ENCODE results near the gene INTS4.
"Not testable (repeated sequence)": the region's sequence is repeated elsewhere in the genome, so short reads cannot be mapped to it uniquely, and the experiment has no call there.

Gene INTS4

DNA sequence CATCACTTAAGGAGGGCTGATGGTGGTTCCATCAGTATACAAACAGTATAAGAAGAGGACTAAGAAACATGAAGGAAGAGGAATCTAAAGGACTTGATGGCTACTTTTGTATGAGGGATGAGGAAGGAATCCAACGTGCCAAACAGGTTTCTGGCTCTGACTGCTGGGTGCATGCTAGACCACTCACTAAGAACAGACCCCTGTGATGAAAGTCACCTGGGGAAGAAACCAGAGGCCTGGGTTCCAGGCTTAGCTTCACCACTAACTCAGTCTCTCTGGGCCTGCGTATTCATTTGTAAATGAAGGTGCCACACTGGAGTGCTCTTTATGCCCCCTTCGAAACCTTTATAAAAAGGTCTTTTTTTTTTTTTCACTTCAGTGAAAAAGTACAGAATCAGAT is 118.4 kb downstream of the INTS4 start:
- DNase-seq = no peak

DNA sequence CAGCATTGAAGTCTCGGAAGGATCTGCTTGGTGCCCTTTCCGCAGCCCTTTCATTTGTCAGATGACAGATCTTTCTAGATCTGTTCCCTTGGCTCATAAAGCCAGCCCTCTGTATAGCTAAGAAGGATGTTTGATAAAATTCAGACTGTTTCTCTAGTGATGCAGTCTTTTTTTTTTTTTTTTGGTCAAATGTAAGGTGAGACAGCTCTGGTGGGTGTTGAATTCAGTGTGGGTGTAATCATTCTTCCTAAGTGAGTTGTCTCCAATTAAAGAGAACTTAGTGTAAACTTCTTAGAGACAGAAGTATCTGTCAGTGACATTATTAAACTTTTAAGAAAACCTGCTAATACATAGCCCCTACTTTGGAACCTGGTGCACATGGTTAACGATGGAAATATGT is 120.3 kb downstream of the INTS4 start:
- no peak for DNase-seq

DNA sequence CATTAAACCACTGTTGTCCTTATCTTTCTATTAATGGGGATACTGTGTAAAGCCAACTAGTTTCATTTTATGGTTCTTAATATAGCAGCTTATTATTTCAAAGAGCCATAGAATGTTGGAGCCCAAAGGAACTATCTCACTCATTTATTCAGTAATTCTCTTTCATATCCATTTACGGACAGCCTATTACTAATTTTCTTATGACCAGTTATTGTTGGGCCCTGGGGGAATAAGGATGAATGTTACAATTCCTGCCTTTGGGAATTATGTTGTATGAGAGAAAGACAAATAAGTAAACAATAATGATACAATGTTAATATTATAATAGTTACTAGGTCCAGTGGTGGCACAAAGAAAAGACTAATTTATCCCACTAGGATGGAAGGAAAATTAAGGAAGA is 121.1 kb downstream of the INTS4 start:
- DNase-seq = no peak

DNA sequence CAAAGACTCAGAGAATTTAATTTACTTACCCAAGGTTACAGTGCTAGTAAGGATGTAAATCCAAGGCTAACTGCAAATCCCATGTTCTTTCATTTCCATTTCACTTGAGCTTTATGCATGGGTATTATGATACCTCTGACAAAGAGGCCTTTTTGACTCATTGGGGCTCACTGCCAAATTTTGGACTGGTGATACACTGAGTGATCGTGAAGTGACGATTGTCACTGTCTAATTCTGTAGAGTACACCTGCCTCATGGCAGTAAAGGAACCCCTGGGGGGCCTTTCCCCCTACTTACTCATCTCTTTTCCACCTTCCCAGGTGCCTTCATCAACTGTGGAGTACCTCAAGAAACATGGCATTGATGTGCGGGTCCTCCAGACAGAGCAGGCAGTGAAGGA is 122.6 kb downstream of the INTS4 start:
- no peak for DNase-seq

DNA sequence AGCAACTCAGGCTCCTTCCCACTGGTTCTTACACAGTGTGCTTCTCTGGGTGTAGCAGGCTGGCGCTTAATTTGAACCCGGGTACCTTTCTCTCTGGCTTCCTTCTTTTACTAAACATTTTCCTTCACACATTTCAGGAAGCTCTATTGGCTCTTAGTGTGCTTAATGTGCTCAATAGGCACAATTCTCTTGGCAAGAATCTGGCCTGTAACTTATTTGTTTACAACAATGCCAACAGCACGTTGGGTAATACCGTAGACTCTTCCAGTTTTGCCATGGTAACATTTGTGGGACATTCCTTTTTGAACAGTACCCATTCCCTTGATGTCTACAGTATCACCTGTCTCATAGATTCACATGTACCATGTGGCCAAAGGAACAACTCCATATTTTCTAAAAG is 125.7 kb downstream of the INTS4 start:
- DNase-seq = no peak

DNA sequence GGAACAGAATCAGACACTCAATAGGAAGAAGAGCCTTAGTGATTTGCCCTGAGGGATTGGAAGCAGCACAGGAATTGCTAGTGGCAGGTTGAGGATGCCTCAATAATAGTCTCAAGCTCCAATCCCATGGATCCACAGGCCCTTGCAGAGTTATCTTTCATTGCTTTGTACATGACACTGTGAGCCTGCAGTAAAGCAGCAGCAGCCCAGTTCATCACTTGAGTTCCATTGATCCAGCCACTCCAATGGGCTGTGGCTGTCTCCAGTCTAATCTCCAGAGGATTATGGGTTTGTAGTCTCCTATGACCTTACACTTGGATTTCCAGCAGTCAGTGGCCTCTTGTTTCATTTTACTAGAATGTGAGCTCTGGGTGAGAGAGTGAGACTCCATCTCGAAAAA is 128.1 kb downstream of the INTS4 start:
- DNase-seq = no peak

DNA sequence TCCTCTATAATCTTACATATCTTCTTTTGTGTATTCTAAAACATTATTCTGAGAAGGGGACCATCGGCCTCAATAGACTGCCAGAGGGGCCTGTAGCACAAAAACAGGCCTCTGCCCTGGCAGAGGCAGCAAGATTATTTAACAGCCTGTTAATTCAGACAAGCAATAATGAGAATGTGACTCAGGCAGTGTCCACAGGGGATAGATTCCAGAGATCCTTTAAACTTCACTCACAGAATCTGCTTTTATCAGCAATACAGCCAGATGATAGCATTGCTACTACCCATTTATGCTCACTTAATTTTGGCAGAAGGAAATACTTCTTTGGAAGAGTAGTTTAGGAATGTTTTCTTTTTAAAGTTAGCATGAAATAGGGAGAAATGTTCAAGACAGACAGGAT is 128.7 kb downstream of the INTS4 start:
- DNase-seq = no peak

DNA sequence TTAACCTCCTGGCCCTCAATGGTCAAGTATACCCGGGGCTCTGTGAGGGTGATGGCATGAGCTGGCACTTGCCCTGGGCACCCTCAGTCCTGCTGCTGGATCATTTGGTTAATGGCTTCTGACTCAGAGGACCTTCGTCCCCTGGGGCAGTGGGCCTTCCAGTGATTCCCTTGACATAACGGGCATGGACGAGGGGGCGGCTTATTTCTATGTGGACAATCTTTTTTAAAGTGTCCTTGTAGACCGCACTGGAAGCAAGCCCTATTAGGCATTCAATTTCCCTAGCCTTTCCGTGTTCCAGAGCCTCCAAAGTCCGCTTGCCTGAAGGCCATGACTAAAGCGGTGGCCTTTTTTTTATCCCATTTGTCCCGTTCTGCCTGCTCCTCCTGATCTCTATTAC is 133.0 kb downstream of the INTS4 start:
- DNase-seq = not testable (repeated sequence)

DNA sequence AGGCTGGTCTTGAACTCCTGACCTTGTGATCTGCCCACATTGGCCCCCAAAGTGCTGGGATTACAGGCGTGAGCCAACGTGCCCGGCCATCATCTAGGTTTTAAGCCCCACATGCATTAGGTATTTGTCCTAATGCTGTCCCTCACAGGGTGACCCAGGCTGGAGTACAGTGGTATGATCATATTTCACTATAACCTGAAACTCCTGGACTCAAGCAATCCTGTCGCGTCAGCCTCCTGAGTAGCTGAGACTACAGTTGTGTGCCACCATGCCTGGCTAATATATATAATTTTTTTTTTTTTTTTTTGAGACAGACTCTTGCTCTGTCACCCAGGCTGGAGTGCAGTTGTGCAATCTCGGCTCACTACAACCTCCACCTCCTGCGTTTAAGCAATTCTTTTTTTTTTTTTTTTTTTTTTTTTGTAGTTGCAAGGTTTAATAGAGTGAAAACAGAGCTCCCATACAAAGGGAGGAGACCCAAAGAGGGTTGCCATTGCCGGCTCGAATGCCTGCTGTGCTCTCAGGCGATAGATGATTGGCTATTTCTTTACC is 136.5 kb downstream of the INTS4 start:
- not testable (repeated sequence) for DNase-seq

DNA sequence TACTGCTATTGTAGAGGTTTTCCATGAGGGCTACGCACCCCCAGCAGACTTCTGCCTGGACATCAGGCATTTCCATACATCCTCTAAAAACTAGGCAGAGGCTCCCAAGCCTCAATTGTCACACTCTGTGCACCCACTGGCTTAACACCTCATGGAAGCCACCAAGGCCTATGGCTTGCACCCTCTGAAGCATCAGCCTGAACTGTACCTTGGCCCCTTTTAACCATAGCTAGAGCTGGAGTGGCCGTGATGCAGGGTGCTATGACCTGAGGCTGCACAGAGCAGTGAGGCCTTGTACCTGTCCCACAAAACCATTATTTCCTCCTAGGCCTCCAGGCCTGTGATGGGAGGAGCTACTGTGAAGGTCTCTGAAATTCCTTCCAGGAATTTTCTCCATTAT is 139.6 kb downstream of the INTS4 start:
- no peak for DNase-seq

DNA sequence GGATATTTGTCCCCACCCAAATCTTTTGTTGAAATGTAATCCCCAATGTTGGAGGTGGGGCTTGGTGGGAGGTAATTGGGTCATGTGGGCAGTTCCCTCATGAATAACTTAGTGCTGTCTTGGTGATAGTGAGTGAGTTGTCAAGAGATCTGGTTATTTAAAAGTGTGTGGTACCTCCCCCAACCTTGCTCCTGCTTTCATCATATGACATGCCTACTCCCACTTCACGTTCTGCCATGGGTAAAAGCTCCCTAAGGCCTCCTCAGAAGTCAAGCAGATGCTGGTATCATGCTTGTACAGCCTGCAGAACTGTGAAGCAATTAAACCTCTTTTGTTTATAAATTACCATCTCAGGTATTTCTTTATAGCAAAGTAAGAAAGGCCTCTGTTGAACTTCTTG is 143.0 kb downstream of the INTS4 start:
- no peak for DNase-seq

DNA sequence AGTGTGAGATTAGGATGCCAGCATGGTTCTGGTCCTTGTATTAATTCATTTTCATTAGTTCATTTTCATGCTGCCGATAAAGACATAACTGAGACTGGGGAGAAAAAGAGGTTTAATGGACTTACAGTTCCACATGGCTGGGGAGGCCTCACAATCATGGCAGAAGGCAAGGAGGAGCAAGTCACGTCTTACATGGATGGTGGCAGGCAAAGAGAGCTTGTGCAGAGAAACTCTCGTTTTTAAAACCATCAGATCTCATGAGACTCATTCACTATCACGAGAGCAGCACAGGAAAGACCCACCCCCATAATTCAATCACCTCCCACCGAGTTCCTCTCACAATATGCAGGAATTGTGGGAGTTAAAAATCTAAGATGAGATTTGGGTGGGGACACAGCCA is 150.8 kb downstream of the INTS4 start:
- DNase-seq = not testable (repeated sequence)

DNA sequence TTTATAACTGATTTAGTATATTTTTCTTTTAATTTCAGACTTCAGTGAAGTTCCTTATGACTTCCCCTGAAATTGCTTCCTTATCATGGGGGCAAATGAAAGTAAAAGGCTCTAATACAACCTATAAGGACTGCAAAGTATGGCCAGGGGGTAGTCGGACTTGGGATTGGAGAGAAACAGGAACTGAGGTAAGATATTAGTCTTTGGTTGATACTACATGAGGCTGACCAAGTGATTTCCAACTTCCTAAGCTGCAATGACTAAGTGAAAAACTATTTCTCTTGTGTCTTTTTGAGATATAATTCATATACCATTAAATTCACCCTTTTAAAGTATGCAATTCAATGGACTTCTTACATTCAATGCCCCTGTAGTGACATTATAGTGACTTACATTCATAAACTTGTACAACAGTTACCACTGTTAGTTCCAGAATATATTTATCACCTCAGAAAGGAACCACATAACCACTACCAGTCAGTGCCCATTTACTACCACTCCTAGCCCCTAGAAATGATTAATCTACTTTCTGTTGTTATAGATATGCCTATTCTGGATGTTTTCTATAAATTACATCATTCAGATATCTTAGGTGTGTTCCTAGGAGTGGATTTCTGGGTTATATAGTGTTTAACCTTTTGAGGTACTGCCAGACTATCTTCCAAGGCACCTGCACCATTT is 151.9 kb downstream of the INTS4 start:
- DNase-seq = no peak

DNA sequence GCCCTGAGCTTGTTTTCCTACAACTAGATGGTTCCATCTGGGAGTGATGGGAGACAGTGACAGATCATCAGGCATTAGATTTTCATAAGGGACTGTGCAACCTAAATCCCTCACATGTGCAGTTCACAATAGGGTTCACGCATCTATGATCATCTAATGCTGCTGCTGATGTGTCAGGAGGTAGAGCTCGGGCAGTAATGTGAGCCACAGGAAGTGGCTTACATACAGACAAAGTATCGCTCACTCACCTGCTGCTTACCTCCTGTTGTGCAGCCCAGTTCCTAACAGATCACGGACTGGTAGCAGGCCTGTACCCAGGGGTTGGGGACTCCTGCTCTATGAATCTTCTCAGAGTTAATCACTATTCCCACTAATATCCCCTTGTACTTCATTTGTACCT is 161.2 kb downstream of the INTS4 start:
- no peak for DNase-seq

DNA sequence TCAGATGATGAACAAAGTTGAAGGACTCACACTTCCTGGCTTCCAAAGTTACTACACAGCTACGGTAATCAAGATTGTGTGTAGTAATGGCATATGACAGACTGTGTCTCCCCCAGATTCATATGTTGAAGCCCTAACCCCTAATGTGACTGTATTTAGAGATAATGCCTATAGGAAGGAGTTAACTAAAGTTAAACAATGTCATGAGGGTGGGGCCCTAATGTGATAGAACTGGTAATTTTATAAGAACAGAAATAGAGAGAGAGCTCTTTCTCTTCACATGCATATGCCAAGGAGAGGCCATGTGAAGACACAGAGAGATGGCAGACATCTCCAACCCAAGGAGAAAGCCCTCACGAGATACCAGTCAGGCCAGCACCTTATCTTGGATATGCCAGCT is 165.5 kb downstream of the INTS4 start:
- DNase-seq = no peak
